ENCODE measurements around the gene BAIAP2.

BAIAP2 gene

GRCh38 chr17:81050645-81051625 lies 16.0 kb downstream of the BAIAP2 start:
- no peak for DNase-seq (ENCODE audit: low read depth, low spot score)

- DNase-seq (ENCODE audit: low read depth, low spot score), result no peak
These were observed 17.4 kb downstream of the BAIAP2 start for GRCh38 chr17:81052199-81052997.

- no peak for DNase-seq (ENCODE audit: low read depth, low spot score)
These were observed 18.4 kb downstream of the BAIAP2 start for GRCh38 chr17:81053041-81053970.

- no peak for DNase-seq (ENCODE audit: low read depth, low spot score)
These were observed 19.4 kb downstream of the BAIAP2 start for GRCh38 chr17:81054308-81054707.

GRCh38 chr17:81054881-81055370 lies 20.0 kb downstream of the BAIAP2 start:
- DNase-seq (ENCODE audit: low read depth, low spot score), result no peak

GRCh38 chr17:81056312-81056711 lies 21.4 kb downstream of the BAIAP2 start:
- DNase-seq (ENCODE audit: low read depth, low spot score), result no peak

- DNase-seq (ENCODE audit: low read depth, low spot score), result no peak
These were observed 22.3 kb downstream of the BAIAP2 start for GRCh38 chr17:81057079-81057730.

- DNase-seq (ENCODE audit: low read depth, low spot score), result no peak
These were observed 22.8 kb downstream of the BAIAP2 start for GRCh38 chr17:81057777-81058176.

GRCh38 chr17:81058263-81058871 lies 23.4 kb downstream of the BAIAP2 start:
- DNase-seq (ENCODE audit: low read depth, low spot score), result no peak

- no peak for DNase-seq (ENCODE audit: low read depth, low spot score)
These were observed 24.1 kb downstream of the BAIAP2 start for GRCh38 chr17:81059026-81059425.

GRCh38 chr17:81060416-81060815 lies 25.5 kb downstream of the BAIAP2 start:
- DNase-seq (ENCODE audit: low read depth, low spot score), result no peak

- DNase-seq (ENCODE audit: low read depth, low spot score), result no peak
These were observed 26.2 kb downstream of the BAIAP2 start for GRCh38 chr17:81061027-81061735.

- DNase-seq (ENCODE audit: low read depth, low spot score), result no peak
These were observed 27.2 kb downstream of the BAIAP2 start for GRCh38 chr17:81062014-81062780.

GRCh38 chr17:81063106-81064093 lies 28.4 kb downstream of the BAIAP2 start:
- no peak for DNase-seq (ENCODE audit: low read depth, low spot score)

GRCh38 chr17:81064678-81065475 lies 29.9 kb downstream of the BAIAP2 start:
- no peak for DNase-seq (ENCODE audit: low read depth, low spot score)

GRCh38 chr17:81065500-81065899 lies 30.5 kb downstream of the BAIAP2 start:
- DNase-seq (ENCODE audit: low read depth, low spot score), result no peak

GRCh38 chr17:81066072-81066471 lies 31.1 kb downstream of the BAIAP2 start:
- no peak for DNase-seq (ENCODE audit: low read depth, low spot score)
